Activated naive CD8-positive, alpha-beta T cell treated with anti-CD3 and anti-CD28 coated beads for 36 hours (primary cell): ENCODE data around the gene NRXN3. TPM values are rescaled to one million over a fixed set of nuclear protein-coding genes. Genes with fewer than 3 reads are reported as not detected.

Experiments used
- DNase-seq: peaks from one replicate; pipeline ENCODE4 v3.0.0; 2021
- H3K27ac Mint-ChIP-seq: one replicate; pipeline ENCODE4 v1.8.0; 2022; ENCODE audit warnings: mild to moderate bottlenecking, moderate library complexity, mixed read lengths
- H3K27me3 Mint-ChIP-seq: one replicate; pipeline ENCODE4 v1.8.0; 2022; ENCODE audit warnings: mild to moderate bottlenecking, mixed read lengths
- H3K36me3 Mint-ChIP-seq: one replicate; pipeline ENCODE4 v1.8.0; 2021; ENCODE audit warnings: mild to moderate bottlenecking, mixed read lengths
- H3K4me1 Mint-ChIP-seq: one replicate; pipeline ENCODE4 v1.8.0; 2021; ENCODE audit warnings: mixed read lengths
- H3K4me3 Mint-ChIP-seq: one replicate; pipeline ENCODE4 v1.8.0; 2022; ENCODE audit warnings: mild to moderate bottlenecking, moderate library complexity, mixed read lengths
- H3K9me3 Mint-ChIP-seq: one replicate; pipeline ENCODE4 v1.8.0; 2022; ENCODE audit warnings: mixed read lengths
- total RNA-seq, 2 experiments: library from RNA; stranded (reverse); gene quantifications; one replicate each; pipeline ENCODE4 v1.2.3, GENCODE V29; 2021

Gene NRXN3
- total RNA-seq, 2 experiments from 2014 or later, result not detected

- Mint-ChIP-seq H3K36me3 (no peaks in the 10 kb centered on the region), H3K9me3 (peaks cover 3% of the 10 kb centered on the region), H3K27ac (no peak overlapping the region), H3K4me1 (no peaks in the 10 kb centered on the region), H3K27me3 (no peaks in the 10 kb centered on the region), H3K4me3 (no peak overlapping the region)
- no peak for DNase-seq
Observed at GRCh38 chr14:79395061-79395460, 1224.9 kb downstream of the NRXN3 start.

- Mint-ChIP-seq H3K4me1 (no peaks in the 10 kb centered on the region), H3K27me3 (no peaks in the 10 kb centered on the region), H3K4me3 (no peak overlapping the region), H3K27ac (no peak overlapping the region), H3K36me3 (no peaks in the 10 kb centered on the region), H3K9me3 (no peaks in the 10 kb centered on the region)
- no peak for DNase-seq
Observed at GRCh38 chr14:79404874-79405511, 1234.8 kb downstream of the NRXN3 start.

GRCh38 chr14:79405512-79405910 lies 1235.3 kb downstream of the NRXN3 start:
- no peaks in the 10 kb centered on the region for H3K4me1 Mint-ChIP-seq
- no peak overlapping the region for H3K4me3 Mint-ChIP-seq
- no peaks in the 10 kb centered on the region for H3K36me3 Mint-ChIP-seq
- no peak overlapping the region for H3K27ac Mint-ChIP-seq
- no peaks in the 10 kb centered on the region for H3K27me3 Mint-ChIP-seq
- H3K9me3 Mint-ChIP-seq, result no peaks in the 10 kb centered on the region
- DNase-seq, result no peak

- H3K27ac Mint-ChIP-seq, result no peak overlapping the region
Observed at GRCh38 chr14:79407572-79407971, 1237.4 kb downstream of the NRXN3 start.

GRCh38 chr14:79408696-79409095 lies 1238.5 kb downstream of the NRXN3 start:
- Mint-ChIP-seq H3K36me3 (no peaks in the 10 kb centered on the region), H3K4me3 (no peak overlapping the region), H3K27me3 (no peaks in the 10 kb centered on the region), H3K9me3 (no peaks in the 10 kb centered on the region), H3K27ac (no peak overlapping the region), H3K4me1 (no peaks in the 10 kb centered on the region)
- DNase-seq, result no peak

More at GRCh38 chr14:79407572-79407971, 1237.4 kb downstream of the NRXN3 start:
- no peak for DNase-seq
- Mint-ChIP-seq H3K4me1 (no peaks in the 10 kb centered on the region), H3K27me3 (no peaks in the 10 kb centered on the region), H3K4me3 (no peak overlapping the region), H3K9me3 (no peaks in the 10 kb centered on the region), H3K36me3 (no peaks in the 10 kb centered on the region)

GRCh38 chr14:79411403-79412174 lies 1241.4 kb downstream of the NRXN3 start:
- no peaks in the 10 kb centered on the region for H3K36me3 Mint-ChIP-seq
- no peak for DNase-seq
- peaks cover 1% of the 10 kb centered on the region for H3K9me3 Mint-ChIP-seq
- H3K4me1 Mint-ChIP-seq, result no peaks in the 10 kb centered on the region
- H3K27me3 Mint-ChIP-seq, result no peaks in the 10 kb centered on the region
- H3K4me3 Mint-ChIP-seq, result no peak overlapping the region
- H3K27ac Mint-ChIP-seq, result no peak overlapping the region

- H3K27ac Mint-ChIP-seq, result no peak overlapping the region
- no peak for DNase-seq
Observed at GRCh38 chr14:79412822-79413221, 1242.6 kb downstream of the NRXN3 start.

GRCh38 chr14:79413734-79414428 lies 1243.7 kb downstream of the NRXN3 start:
- Mint-ChIP-seq H3K4me1 (no peaks in the 10 kb centered on the region), H3K9me3 (peaks cover 4% of the 10 kb centered on the region), H3K27me3 (no peaks in the 10 kb centered on the region), H3K27ac (no peak overlapping the region), H3K4me3 (no peak overlapping the region), H3K36me3 (no peaks in the 10 kb centered on the region)
- no peak for DNase-seq

More at GRCh38 chr14:79412822-79413221, 1242.6 kb downstream of the NRXN3 start:
- Mint-ChIP-seq H3K9me3 (peaks cover 4% of the 10 kb centered on the region), H3K4me1 (no peaks in the 10 kb centered on the region), H3K27me3 (no peaks in the 10 kb centered on the region), H3K36me3 (no peaks in the 10 kb centered on the region), H3K4me3 (no peak overlapping the region)

GRCh38 chr14:79415726-79416125 lies 1245.6 kb downstream of the NRXN3 start:
- Mint-ChIP-seq H3K4me3 (no peak overlapping the region), H3K27ac (no peak overlapping the region), H3K36me3 (no peaks in the 10 kb centered on the region), H3K27me3 (no peaks in the 10 kb centered on the region), H3K9me3 (peaks cover 4% of the 10 kb centered on the region), H3K4me1 (no peaks in the 10 kb centered on the region)
- no peak for DNase-seq

- no peaks in the 10 kb centered on the region for H3K27me3 Mint-ChIP-seq
- no peaks in the 10 kb centered on the region for H3K4me1 Mint-ChIP-seq
- H3K27ac Mint-ChIP-seq, result peak overlapping the region; percentile 19
- no peak overlapping the region for H3K4me3 Mint-ChIP-seq
- no peaks in the 10 kb centered on the region for H3K36me3 Mint-ChIP-seq
- peaks cover 4% of the 10 kb centered on the region for H3K9me3 Mint-ChIP-seq
- no peak for DNase-seq
Observed at GRCh38 chr14:79417961-79418360, 1247.8 kb downstream of the NRXN3 start.

GRCh38 chr14:79418649-79419415 lies 1248.7 kb downstream of the NRXN3 start:
- no peaks in the 10 kb centered on the region for H3K27me3 Mint-ChIP-seq
- no peak for DNase-seq
- H3K4me1 Mint-ChIP-seq, result no peaks in the 10 kb centered on the region
- H3K9me3 Mint-ChIP-seq, result peaks cover 5% of the 10 kb centered on the region
- no peaks in the 10 kb centered on the region for H3K36me3 Mint-ChIP-seq
- no peak overlapping the region for H3K27ac Mint-ChIP-seq
- H3K4me3 Mint-ChIP-seq, result no peak overlapping the region

GRCh38 chr14:79419571-79420327 lies 1249.6 kb downstream of the NRXN3 start:
- no peak for DNase-seq
- Mint-ChIP-seq H3K4me1 (no peaks in the 10 kb centered on the region), H3K27ac (no peak overlapping the region), H3K36me3 (no peaks in the 10 kb centered on the region), H3K4me3 (no peak overlapping the region), H3K27me3 (no peaks in the 10 kb centered on the region), H3K9me3 (peaks cover 5% of the 10 kb centered on the region)

- no peaks in the 10 kb centered on the region for H3K36me3 Mint-ChIP-seq
- H3K4me1 Mint-ChIP-seq, result no peaks in the 10 kb centered on the region
- no peak overlapping the region for H3K27ac Mint-ChIP-seq
- peaks cover 5% of the 10 kb centered on the region for H3K9me3 Mint-ChIP-seq
- DNase-seq, result no peak
- H3K4me3 Mint-ChIP-seq, result no peak overlapping the region
- H3K27me3 Mint-ChIP-seq, result no peaks in the 10 kb centered on the region
Observed at GRCh38 chr14:79420725-79421124, 1250.6 kb downstream of the NRXN3 start.

GRCh38 chr14:79421811-79422210 lies 1251.6 kb downstream of the NRXN3 start:
- Mint-ChIP-seq H3K4me3 (no peak overlapping the region), H3K27ac (no peak overlapping the region), H3K4me1 (no peaks in the 10 kb centered on the region), H3K9me3 (peaks cover 2% of the 10 kb centered on the region), H3K27me3 (no peaks in the 10 kb centered on the region), H3K36me3 (no peaks in the 10 kb centered on the region)
- no peak for DNase-seq
